Measurements from ENCODE around the gene CNST.

CNST gene, protein sequence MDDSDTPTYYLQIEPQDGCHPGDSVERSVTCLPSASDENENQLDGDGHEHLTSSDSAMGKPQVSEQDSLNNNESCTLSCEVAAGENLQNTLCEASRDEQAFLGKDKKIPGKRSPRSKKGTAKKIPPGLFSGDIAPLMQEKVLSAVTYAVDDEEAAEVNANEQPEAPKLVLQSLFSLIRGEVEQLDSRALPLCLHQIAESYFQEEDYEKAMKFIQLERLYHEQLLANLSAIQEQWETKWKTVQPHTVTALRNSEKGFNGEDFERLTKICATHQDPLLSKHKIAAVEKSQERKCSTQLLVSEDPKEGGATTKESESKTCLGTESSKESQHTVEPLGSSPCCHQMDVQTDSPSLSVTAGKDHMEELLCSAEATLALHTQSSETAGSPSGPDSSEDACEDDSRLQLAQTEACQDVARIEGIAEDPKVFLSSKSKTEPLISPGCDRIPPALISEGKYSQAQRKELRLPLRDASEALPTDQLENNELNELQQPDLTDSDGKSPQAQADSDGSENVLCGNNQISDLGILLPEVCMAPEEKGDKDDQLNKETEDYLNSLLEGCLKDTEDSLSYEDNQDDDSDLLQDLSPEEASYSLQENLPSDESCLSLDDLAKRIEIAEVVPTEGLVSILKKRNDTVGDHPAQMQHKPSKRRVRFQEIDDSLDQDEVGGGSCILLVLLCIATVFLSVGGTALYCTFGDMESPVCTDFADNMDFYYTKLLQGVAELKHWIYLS

DNA sequence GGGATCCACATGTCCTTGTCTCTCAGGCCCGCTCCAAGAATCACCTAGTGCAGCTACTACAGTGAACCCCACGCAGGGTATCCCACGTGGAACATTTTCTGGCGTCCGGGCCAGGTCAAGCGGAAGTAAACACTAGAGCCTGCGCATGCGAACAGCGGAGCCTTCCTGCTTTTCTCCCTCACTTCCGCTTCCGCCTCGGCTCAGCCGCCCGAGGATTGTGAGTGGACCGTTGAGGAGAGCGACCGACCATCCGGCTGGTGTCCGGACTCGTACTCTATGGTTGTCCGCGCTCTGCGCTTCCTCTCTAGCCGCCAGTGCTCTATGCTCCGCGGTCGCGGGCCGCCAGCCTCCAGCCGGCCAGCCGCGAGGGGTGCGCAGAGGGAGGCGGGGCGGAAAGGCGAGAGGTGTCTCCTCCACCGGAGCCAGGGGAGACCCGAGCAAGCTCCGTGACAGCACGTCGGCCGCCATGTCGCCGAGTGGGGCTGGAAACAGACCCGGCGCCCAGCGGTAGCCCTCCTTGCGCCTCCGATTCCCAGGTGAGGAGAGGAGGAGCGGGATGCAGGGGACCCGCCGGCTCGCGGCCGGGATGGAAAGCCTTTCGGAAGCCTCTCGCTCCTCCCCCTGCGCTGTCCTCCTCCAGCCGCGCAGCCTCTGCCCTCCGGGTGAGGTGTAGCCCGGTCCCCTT, at the start of gene CNST, which contains the start of gene TFB2M:
CNST (plus strand) TSS at position 329 of the 685 bp plus-strand sequence. CDS start 25,107 bp downstream, outside the sequence.
TFB2M (minus strand) TSS at position 134 of the 685 bp plus-strand sequence; CDS start at position 11, 123 bp downstream.
- H3K4me3 ChIP-seq (ENCODE audit: low read length): peak within 1 kb of the TSS; percentile 99
- H3K9me3 ChIP-seq (ENCODE audit: control insufficient read depth, low read length): no peaks in the 10 kb centered on the region
- H3K27me3 ChIP-seq (replicated peaks; ENCODE audit: control insufficient read depth, insufficient read depth, low read length): no peaks in the 10 kb centered on the region
- DNase-seq (ENCODE audit: low read depth): peak; percentile 99
- H3K36me3 ChIP-seq (ENCODE audit: control insufficient read depth, insufficient read depth, low read length, severe bottlenecking): peaks cover 4% of the 10 kb centered on the region
- H3K9ac ChIP-seq (ENCODE audit: low read length): peak within 1 kb of the TSS; percentile 94
- peaks cover 37% of the 10 kb centered on the region for H3K4me1 ChIP-seq (ENCODE audit: control insufficient read depth, insufficient read depth, low read length)

DNA sequence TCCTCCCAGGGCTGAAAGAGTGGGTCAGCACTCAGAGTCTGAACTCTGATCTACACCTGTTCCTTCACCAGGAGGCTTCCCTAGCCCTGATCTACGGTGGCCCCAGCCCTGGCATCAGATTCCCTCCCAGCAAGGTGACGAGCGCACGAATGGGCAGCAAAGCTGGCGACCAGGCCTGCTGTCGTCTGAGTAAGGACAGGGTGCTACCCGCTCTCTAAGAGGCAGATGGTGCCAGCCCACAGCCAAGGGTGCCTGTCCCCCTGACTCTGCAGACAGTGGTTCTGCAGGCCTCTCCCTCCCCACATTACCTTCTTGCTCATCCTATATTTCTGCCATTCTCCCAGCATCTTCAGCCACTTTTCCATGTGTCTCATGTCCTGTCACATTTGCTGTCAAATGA, 48.9 kb upstream of the CNST start:
- no peaks in the 10 kb centered on the region for H3K4me1 ChIP-seq (ENCODE audit: control insufficient read depth, insufficient read depth, low read length)
- no peak overlapping the region for H3K9ac ChIP-seq (ENCODE audit: low read length)
- H3K9me3 ChIP-seq (ENCODE audit: control insufficient read depth, low read length): peaks cover 45% of the 10 kb centered on the region
- no peak overlapping the region for H3K4me3 ChIP-seq (ENCODE audit: low read length)
- DNase-seq (ENCODE audit: low read depth): no peak
- H3K27me3 ChIP-seq (replicated peaks; ENCODE audit: control insufficient read depth, insufficient read depth, low read length): no peaks in the 10 kb centered on the region
- H3K36me3 ChIP-seq (ENCODE audit: control insufficient read depth, insufficient read depth, low read length, severe bottlenecking): no peaks in the 10 kb centered on the region

DNA sequence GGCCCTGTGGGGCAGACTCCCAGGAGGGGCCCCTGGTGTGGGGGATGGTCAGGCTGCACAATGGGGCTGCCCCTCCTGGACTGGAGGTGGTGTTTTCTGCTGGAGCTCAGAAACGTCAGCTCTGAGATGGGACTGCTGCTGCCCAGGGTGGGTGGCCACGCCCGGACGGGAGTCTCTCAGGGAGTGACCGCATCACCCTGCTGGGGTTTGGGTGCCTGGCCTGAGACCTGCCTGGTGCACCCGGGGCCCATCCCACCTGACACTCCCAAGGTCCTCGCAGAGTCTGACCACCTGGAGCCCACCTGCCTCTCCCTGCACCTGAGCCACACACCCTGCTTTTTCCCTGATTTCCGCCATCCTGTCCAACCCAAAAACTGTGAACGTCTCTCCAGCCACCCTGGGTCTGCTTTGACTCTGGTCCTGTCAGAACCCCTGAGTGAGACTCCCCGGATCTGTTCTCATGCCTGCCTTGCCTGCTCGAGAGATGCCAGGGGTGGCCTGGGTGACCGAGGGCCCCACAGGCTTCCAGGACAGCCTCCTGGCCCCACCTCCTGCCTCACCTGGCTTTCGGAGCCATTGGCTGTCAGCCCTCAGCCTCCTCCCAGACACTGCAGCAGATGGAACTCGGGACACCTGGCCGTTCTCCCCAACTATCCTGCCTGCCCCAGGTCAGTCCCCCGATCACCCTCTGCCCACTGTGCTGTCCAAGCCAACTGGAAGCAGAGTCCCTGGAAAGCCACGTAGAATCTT, 47.6 kb upstream of the CNST start:
- H3K4me3 ChIP-seq (ENCODE audit: low read length): no peak overlapping the region
- H3K9ac ChIP-seq (ENCODE audit: low read length): no peak overlapping the region
- DNase-seq (ENCODE audit: low read depth): no peak
- no peaks in the 10 kb centered on the region for H3K36me3 ChIP-seq (ENCODE audit: control insufficient read depth, insufficient read depth, low read length, severe bottlenecking)
- H3K9me3 ChIP-seq (ENCODE audit: control insufficient read depth, low read length): peaks cover 41% of the 10 kb centered on the region
- H3K4me1 ChIP-seq (ENCODE audit: control insufficient read depth, insufficient read depth, low read length): no peaks in the 10 kb centered on the region
- peaks cover 4% of the 10 kb centered on the region for H3K27me3 ChIP-seq (replicated peaks; ENCODE audit: control insufficient read depth, insufficient read depth, low read length)

DNA sequence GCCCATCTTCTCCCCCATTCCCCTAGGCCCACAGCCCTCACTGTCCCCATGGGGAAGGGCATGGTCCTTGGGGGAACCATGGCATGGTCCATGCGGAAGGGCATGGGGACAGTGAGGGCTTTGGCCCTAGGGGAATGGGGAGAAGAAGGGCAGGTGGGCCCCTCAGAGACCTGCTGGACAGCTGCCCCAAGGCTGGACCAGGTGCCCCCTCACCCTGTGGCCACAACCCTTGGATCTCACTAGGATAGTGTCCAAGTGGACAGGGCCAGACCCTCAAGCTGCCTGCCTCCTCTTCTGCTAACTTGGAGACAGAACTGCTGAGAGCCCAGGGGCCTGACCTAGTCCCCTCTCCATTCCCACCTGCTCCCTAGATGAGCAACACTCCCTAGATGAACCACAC, 46.7 kb upstream of the CNST start:
- Histone ChIP-seq H3K4me3 (ENCODE audit: low read length) (no peak overlapping the region), H3K36me3 (ENCODE audit: control insufficient read depth, insufficient read depth, low read length, severe bottlenecking) (no peaks in the 10 kb centered on the region), H3K9ac (ENCODE audit: low read length) (no peak overlapping the region), H3K9me3 (ENCODE audit: control insufficient read depth, low read length) (peaks cover 32% of the 10 kb centered on the region), H3K4me1 (ENCODE audit: control insufficient read depth, insufficient read depth, low read length) (no peaks in the 10 kb centered on the region), H3K27me3 (replicated peaks; ENCODE audit: control insufficient read depth, insufficient read depth, low read length) (peaks cover 4% of the 10 kb centered on the region)
- DNase-seq (ENCODE audit: low read depth): no peak

DNA sequence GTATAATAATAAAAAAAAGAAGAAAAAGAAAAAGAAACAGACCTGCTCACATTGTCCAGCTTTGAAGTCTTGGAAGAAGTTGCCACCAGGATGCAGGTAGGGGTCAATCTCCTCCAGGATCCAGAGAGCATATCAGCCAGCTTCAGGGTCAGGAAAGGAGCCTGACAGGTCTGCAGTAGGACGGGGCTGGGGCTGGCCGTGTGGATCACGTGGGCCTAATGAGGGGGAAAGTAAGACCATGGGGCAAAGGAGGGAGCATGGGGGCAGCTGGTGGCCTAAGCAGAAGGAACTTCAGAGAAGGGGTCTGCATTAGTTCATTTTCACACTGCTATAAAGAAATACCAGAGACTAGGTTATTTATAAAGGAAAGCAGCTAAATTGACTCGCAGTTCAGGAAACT, 39.9 kb upstream of the CNST start:
- H3K27me3 ChIP-seq (replicated peaks; ENCODE audit: control insufficient read depth, insufficient read depth, low read length): peaks cover 11% of the 10 kb centered on the region
- peaks cover 13% of the 10 kb centered on the region for H3K9me3 ChIP-seq (ENCODE audit: control insufficient read depth, low read length)
- no peaks in the 10 kb centered on the region for H3K4me1 ChIP-seq (ENCODE audit: control insufficient read depth, insufficient read depth, low read length)
- H3K36me3 ChIP-seq (ENCODE audit: control insufficient read depth, insufficient read depth, low read length, severe bottlenecking): no peaks in the 10 kb centered on the region
- no peak overlapping the region for H3K9ac ChIP-seq (ENCODE audit: low read length)
- H3K4me3 ChIP-seq (ENCODE audit: low read length): no peak overlapping the region
- no peak for DNase-seq (ENCODE audit: low read depth)

DNA sequence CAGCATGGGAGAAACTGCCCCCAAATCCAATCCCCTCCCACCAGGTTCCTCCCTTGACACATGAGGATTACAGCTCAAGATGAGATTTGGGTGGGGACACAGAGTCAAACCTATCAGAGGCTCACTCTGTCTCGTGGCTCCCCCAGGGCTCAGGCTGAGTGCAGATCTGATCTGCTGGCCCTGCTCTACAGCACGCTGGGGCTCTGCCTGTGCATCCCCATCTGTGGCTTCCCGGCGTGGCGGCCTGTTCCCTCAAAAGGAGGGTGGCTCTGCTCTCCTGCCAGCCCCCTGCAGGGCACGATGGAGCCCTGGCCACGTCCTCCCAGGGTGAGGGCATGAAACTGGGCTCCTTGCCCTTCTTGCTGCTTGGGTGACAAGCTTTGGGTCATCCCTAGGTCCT, 39.3 kb upstream of the CNST start:
- peaks cover 11% of the 10 kb centered on the region for H3K27me3 ChIP-seq (replicated peaks; ENCODE audit: control insufficient read depth, insufficient read depth, low read length)
- no peaks in the 10 kb centered on the region for H3K4me1 ChIP-seq (ENCODE audit: control insufficient read depth, insufficient read depth, low read length)
- no peak overlapping the region for H3K4me3 ChIP-seq (ENCODE audit: low read length)
- no peak for DNase-seq (ENCODE audit: low read depth)
- peaks cover 17% of the 10 kb centered on the region for H3K9me3 ChIP-seq (ENCODE audit: control insufficient read depth, low read length)
- no peak overlapping the region for H3K9ac ChIP-seq (ENCODE audit: low read length)
- no peaks in the 10 kb centered on the region for H3K36me3 ChIP-seq (ENCODE audit: control insufficient read depth, insufficient read depth, low read length, severe bottlenecking)

DNA sequence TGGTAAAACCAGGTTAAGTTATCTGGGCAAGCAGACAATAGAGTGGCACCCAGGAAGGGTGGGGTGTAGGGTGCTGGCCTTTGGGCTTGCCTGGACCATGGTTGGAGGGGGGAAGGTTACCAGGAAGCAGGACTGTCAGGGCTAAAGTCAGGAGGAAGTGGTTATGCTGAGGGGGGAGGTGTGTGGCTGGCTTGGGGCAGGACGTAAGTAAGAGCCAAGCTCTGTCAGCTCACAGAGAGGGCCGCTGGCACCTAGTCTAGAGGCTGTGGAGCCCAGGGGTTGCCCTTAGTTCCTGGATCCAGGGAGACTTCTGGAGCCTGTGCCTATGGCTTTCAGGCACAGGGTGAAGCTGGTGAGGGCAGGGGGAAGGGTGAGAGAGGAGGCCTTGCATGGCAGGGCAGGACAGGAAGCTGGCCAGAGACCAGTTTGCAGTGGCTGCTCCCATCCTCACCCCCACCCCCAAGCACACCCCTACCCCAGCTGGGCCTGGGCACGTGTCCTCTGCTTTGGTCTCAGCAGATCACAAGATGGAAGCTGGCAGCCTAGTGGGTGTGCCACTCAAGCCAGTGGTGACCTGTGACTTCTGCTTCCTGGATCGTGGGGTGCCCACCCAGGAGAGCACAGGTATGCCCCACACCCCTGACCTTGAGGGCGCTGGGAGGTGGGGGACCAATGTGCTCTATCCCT, 38.7 kb upstream of the CNST start:
- Histone ChIP-seq H3K4me1 (ENCODE audit: control insufficient read depth, insufficient read depth, low read length) (no peaks in the 10 kb centered on the region), H3K27me3 (replicated peaks; ENCODE audit: control insufficient read depth, insufficient read depth, low read length) (peaks cover 14% of the 10 kb centered on the region), H3K36me3 (ENCODE audit: control insufficient read depth, insufficient read depth, low read length, severe bottlenecking) (no peaks in the 10 kb centered on the region), H3K9me3 (ENCODE audit: control insufficient read depth, low read length) (peaks cover 23% of the 10 kb centered on the region), H3K4me3 (ENCODE audit: low read length) (no peak overlapping the region), H3K9ac (ENCODE audit: low read length) (no peak overlapping the region)
- no peak for DNase-seq (ENCODE audit: low read depth)

DNA sequence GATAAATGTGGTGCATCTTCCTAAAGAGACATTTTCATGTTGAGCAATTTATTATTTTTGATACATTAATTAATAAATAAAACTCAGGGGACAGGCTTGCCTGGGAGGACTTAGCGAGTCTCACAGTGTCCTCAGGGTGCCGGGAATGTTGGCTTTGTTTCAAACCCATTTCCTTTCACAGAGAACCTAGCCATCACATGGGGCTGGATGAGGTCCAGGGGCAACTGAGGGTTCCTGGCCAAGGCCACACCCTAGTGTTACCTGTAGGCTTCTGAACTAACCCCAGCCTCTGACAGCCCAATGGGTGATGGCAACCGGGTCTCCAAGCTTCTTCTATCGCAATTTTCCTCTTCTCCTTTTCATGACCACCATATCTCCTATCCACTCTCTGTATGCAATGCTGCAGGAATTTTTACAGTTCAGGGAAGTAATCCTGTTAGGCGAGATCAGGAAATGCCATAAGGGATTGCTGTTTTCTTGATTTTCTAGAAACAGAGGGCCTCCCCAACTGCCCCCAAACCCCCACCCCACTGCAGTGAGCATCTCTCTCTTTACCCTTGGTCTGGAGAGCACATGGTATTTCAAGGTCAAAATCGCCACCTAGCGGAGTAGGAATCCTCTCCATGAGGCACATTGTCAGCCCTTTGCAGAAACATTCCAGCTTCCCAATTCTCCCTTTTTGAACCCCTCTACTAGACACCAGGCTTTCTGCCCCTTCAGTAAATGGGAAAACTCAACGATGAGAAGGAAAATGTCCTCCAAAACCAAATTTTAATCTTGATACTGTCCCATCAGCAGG, 37.1 kb upstream of the CNST start:
- no peaks in the 10 kb centered on the region for H3K36me3 ChIP-seq (ENCODE audit: control insufficient read depth, insufficient read depth, low read length, severe bottlenecking)
- peaks cover 18% of the 10 kb centered on the region for H3K27me3 ChIP-seq (replicated peaks; ENCODE audit: control insufficient read depth, insufficient read depth, low read length)
- H3K9me3 ChIP-seq (ENCODE audit: control insufficient read depth, low read length): peaks cover 26% of the 10 kb centered on the region
- no peaks in the 10 kb centered on the region for H3K4me1 ChIP-seq (ENCODE audit: control insufficient read depth, insufficient read depth, low read length)
- DNase-seq (ENCODE audit: low read depth): no peak
- H3K4me3 ChIP-seq (ENCODE audit: low read length): no peak overlapping the region
- no peak overlapping the region for H3K9ac ChIP-seq (ENCODE audit: low read length)

DNA sequence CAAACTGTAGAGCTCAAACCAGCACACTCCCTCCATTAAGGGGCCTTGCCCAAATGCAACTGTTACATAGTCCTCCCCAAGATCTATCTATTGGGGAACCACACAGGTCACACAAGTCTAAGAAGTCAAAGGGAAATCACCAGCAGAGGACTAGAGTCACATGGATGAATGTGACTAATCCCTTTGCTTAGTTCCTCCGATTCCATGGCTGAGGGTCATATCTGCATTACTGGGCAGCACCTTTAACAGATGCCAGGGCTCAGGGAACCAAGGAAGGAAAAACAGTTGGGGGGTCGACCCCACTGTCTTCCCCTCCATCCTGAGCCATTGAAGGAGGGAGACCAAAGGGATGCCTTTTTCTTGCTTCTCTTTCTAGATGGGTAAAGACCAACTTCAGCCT, 35.8 kb upstream of the CNST start:
- H3K36me3 ChIP-seq (ENCODE audit: control insufficient read depth, insufficient read depth, low read length, severe bottlenecking): no peaks in the 10 kb centered on the region
- H3K9ac ChIP-seq (ENCODE audit: low read length): no peak overlapping the region
- H3K27me3 ChIP-seq (replicated peaks; ENCODE audit: control insufficient read depth, insufficient read depth, low read length): peaks cover 18% of the 10 kb centered on the region
- no peak overlapping the region for H3K4me3 ChIP-seq (ENCODE audit: low read length)
- DNase-seq (ENCODE audit: low read depth): no peak
- peaks cover 26% of the 10 kb centered on the region for H3K9me3 ChIP-seq (ENCODE audit: control insufficient read depth, low read length)
- no peaks in the 10 kb centered on the region for H3K4me1 ChIP-seq (ENCODE audit: control insufficient read depth, insufficient read depth, low read length)

DNA sequence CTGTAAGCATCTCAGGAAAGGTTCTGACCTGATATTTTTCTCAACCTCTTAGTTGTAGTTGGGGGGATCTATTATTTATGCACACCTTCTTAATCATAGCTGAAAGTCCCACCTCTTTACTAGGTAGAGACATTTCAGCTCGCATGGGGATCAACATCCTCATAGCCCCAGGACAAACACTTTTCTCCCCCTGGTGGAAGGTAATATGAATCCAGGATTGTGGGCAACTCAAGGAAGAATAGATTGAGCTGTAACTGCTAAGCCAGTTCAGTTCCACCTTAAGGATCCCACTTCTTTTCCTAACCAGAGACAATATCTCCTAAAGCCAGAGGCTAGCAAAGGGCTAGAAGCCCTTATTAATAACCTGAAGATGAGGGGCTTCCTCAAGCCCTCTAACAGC, 33.7 kb upstream of the CNST start:
- no peaks in the 10 kb centered on the region for H3K36me3 ChIP-seq (ENCODE audit: control insufficient read depth, insufficient read depth, low read length, severe bottlenecking)
- H3K9me3 ChIP-seq (ENCODE audit: control insufficient read depth, low read length): peaks cover 26% of the 10 kb centered on the region
- no peak overlapping the region for H3K4me3 ChIP-seq (ENCODE audit: low read length)
- DNase-seq (ENCODE audit: low read depth): no peak
- H3K27me3 ChIP-seq (replicated peaks; ENCODE audit: control insufficient read depth, insufficient read depth, low read length): peaks cover 18% of the 10 kb centered on the region
- H3K9ac ChIP-seq (ENCODE audit: low read length): no peak overlapping the region
- H3K4me1 ChIP-seq (ENCODE audit: control insufficient read depth, insufficient read depth, low read length): no peaks in the 10 kb centered on the region

All from adipocyte (in vitro differentiated cells).